Measurements from ENCODE around the gene PSME3.

Gene PSME3

GRCh38 chr17:42821176-42821575, 12.0 kb upstream of the PSME3 start:
- no peaks in the 10 kb centered on the region for H3K27me3 ChIP-seq (ENCODE audit: low read length)
- no peaks in the 10 kb centered on the region for H3K9me2 ChIP-seq (replicated peaks; ENCODE audit: insufficient read depth, low read length)
- H3K9ac ChIP-seq (ENCODE audit: low read length), result no peak overlapping the region
- H3K9me3 ChIP-seq (ENCODE audit: insufficient read depth, low read length), result no peaks in the 10 kb centered on the region
- H3F3A ChIP-seq (ENCODE audit: insufficient read depth), result peaks cover 11% of the 10 kb centered on the region; the same call in 1 of the 2 replicates
- H3K27ac ChIP-seq (ENCODE audit: low read depth, low read length), result no peak overlapping the region
- no peak overlapping the region for H3K4me2 ChIP-seq (ENCODE audit: low read depth, low read length, poor library complexity, severe bottlenecking)
- H4K20me1 ChIP-seq (ENCODE audit: low read depth, low read length), result no peaks in the 10 kb centered on the region
- H3K4me3 ChIP-seq (ENCODE audit: insufficient read depth, low read length, poor library complexity, severe bottlenecking), result no peak overlapping the region
- no peak for TF ChIP-seq EZH2phosphoT487 (conservative IDR thresholded peaks at IDR 0.05; ENCODE audit: low read length)
- TF ChIP-seq, protein P1, sequence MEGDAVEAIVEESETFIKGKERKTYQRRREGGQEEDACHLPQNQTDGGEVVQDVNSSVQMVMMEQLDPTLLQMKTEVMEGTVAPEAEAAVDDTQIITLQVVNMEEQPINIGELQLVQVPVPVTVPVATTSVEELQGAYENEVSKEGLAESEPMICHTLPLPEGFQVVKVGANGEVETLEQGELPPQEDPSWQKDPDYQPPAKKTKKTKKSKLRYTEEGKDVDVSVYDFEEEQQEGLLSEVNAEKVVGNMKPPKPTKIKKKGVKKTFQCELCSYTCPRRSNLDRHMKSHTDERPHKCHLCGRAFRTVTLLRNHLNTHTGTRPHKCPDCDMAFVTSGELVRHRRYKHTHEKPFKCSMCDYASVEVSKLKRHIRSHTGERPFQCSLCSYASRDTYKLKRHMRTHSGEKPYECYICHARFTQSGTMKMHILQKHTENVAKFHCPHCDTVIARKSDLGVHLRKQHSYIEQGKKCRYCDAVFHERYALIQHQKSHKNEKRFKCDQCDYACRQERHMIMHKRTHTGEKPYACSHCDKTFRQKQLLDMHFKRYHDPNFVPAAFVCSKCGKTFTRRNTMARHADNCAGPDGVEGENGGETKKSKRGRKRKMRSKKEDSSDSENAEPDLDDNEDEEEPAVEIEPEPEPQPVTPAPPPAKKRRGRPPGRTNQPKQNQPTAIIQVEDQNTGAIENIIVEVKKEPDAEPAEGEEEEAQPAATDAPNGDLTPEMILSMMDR (IDR thresholded peaks at IDR 0.05; ENCODE audit: insufficient read depth, low read length, poor library complexity, severe bottlenecking), result no peak
- peaks cover 20% of the 10 kb centered on the region for H3K79me2 ChIP-seq (ENCODE audit: insufficient read depth, low read length)
- H3K36me3 ChIP-seq (ENCODE audit: low read length), result peaks cover 10% of the 10 kb centered on the region
- H2AFZ ChIP-seq (ENCODE audit: low read depth, low read length, severe bottlenecking), result no peak overlapping the region

- TF ChIP-seq EZH2phosphoT487 (conservative IDR thresholded peaks at IDR 0.05; ENCODE audit: low read length), result no peak
- TF ChIP-seq, protein P1 (IDR thresholded peaks at IDR 0.05; ENCODE audit: insufficient read depth, low read length, poor library complexity, severe bottlenecking), result no peak
- Histone ChIP-seq H3F3A (ENCODE audit: insufficient read depth) (peaks cover 10% of the 10 kb centered on the region), H2AFZ (ENCODE audit: low read depth, low read length, severe bottlenecking) (no peak overlapping the region), H3K36me3 (ENCODE audit: low read length) (no peaks in the 10 kb centered on the region), H3K79me2 (ENCODE audit: insufficient read depth, low read length) (peaks cover 15% of the 10 kb centered on the region), H4K20me1 (ENCODE audit: low read depth, low read length) (no peaks in the 10 kb centered on the region), H3K9ac (ENCODE audit: low read length) (no peak overlapping the region), H3K4me3 (ENCODE audit: insufficient read depth, low read length, poor library complexity, severe bottlenecking) (no peak overlapping the region), H3K9me3 (ENCODE audit: insufficient read depth, low read length) (no peaks in the 10 kb centered on the region), H3K27ac (ENCODE audit: low read depth, low read length) (no peak overlapping the region), H3K4me2 (ENCODE audit: low read depth, low read length, poor library complexity, severe bottlenecking) (no peak overlapping the region), H3K27me3 (ENCODE audit: low read length) (no peaks in the 10 kb centered on the region), H3K9me2 (replicated peaks; ENCODE audit: insufficient read depth, low read length) (no peaks in the 10 kb centered on the region)
These were observed 5.7 kb upstream of the PSME3 start for GRCh38 chr17:42827472-42827871.

- Histone ChIP-seq H3K9me2 (replicated peaks; ENCODE audit: insufficient read depth, low read length) (no peaks in the 10 kb centered on the region), H3K9ac (ENCODE audit: low read length) (no peak overlapping the region), H3K79me2 (ENCODE audit: insufficient read depth, low read length) (peaks cover 27% of the 10 kb centered on the region), H2AFZ (ENCODE audit: low read depth, low read length, severe bottlenecking) (no peak overlapping the region), H3K4me3 (ENCODE audit: insufficient read depth, low read length, poor library complexity, severe bottlenecking) (no peak overlapping the region), H3K36me3 (ENCODE audit: low read length) (peaks cover 7% of the 10 kb centered on the region; the same call in 1 of the 2 replicates), H3F3A (ENCODE audit: insufficient read depth) (peaks cover 6% of the 10 kb centered on the region), H4K20me1 (ENCODE audit: low read depth, low read length) (no peaks in the 10 kb centered on the region), H3K4me2 (ENCODE audit: low read depth, low read length, poor library complexity, severe bottlenecking) (no peak overlapping the region), H3K27ac (ENCODE audit: low read depth, low read length) (no peak overlapping the region), H3K9me3 (ENCODE audit: insufficient read depth, low read length) (no peaks in the 10 kb centered on the region), H3K27me3 (ENCODE audit: low read length) (no peaks in the 10 kb centered on the region)
- TF ChIP-seq, protein P1 (IDR thresholded peaks at IDR 0.05; ENCODE audit: insufficient read depth, low read length, poor library complexity, severe bottlenecking), result no peak
- TF ChIP-seq EZH2phosphoT487 (conservative IDR thresholded peaks at IDR 0.05; ENCODE audit: low read length), result no peak
These were observed 2.2 kb upstream of the PSME3 start for GRCh38 chr17:42830971-42831370.

All from SU-DHL-6 (cell line).